Muscle of arm (tissue), 12 donors: ENCODE measurements around the gene LHFPL2. TPM values are rescaled to one million over a fixed set of nuclear protein-coding genes. Genes with fewer than 3 reads are reported as not detected.

Experiments
- DNase-seq: peaks from one replicate; pipeline ENCODE4 v3.0.0-alpha.2; 2013
- polyA plus RNA-seq, 12 donors: library from polyadenylated mRNA; unstranded; fragments of 120-200 nt; gene quantifications; one replicate each; pipeline ENCODE4 v1.2.1, GENCODE V29; 2013; ENCODE audit not compliant: insufficient read length in 12 of 12

Gene LHFPL2
- polyA plus RNA-seq, 12 donors = 47.8 to 111 (median 57.5) TPM; not detected in 1

DNA sequence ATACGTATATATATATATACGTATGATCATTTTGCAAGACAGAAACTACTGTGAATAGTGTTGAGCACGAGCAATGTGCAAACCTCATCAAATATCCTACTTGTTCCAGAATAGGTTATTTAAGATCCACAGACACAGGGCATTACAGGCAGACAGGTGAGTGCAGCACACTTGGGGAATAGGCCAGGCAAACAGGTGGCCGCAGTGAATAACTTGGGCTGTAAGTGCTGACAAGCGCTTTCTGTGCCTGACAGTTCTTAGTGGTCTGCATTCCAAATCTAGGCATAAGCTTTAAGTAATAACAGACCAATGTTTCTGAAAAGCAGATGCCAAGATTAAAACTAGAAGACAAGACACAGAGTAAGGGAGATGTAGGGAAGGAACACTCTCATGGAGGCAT, 77.9 kb downstream of the LHFPL2 start:
- DNase-seq = no peak

DNA sequence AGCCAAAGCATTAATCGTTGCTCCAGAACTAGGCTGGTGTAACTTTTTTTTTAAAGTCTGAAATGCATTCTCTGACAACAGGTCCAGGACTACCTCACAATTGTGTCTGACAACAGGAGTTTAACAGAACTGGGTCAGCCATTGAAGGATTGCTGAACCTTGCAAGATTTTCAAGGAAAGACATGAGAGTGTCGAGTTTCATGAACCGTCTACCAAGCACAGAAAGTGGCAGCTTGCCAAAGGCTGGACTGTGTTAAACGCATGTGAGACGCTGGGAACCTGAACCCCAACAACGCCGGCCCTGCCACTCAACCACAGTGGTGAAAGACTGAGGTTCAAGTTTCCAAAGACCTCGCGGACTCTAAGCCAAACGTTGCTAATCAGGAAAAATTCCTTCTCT, 79.1 kb downstream of the LHFPL2 start:
- DNase-seq = no peak

DNA sequence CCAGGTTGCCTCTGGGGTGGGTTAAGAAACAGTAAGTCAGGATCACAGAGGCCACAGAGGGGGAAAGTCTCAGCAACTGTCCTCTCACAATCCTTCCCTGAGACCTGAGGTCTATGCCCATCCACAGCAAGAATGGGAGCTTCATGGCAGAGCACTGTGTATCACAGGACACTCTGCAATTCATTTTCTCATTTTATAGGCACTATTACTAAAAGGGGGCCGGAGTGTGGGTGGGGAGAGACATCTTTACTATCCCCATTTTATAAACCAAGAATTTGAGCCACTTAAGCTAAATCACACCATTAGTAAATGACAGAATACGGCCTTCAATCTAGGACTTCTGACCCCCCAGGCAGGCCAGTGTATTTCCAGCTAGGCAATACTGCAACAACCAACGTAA, 79.9 kb downstream of the LHFPL2 start:
- DNase-seq = no peak

DNA sequence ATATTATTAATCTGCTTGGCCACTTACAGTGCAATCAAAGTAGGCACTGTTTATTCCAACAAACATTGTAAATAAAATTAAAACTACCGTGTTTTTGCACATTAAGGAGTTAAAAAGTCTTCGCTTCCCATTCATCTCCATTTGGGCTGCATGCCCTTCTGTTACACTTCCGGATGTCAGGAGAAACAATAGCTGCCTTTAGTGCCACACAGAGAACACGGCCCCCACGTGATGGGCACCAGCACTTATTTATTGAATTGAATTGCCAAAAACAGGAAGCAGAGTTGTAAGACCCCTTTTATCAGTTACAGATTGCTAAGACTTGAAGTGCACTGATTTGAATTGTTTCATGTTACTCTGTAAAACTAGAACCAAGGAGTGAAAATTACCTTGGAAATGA, 80.4 kb downstream of the LHFPL2 start:
- no peak for DNase-seq

DNA sequence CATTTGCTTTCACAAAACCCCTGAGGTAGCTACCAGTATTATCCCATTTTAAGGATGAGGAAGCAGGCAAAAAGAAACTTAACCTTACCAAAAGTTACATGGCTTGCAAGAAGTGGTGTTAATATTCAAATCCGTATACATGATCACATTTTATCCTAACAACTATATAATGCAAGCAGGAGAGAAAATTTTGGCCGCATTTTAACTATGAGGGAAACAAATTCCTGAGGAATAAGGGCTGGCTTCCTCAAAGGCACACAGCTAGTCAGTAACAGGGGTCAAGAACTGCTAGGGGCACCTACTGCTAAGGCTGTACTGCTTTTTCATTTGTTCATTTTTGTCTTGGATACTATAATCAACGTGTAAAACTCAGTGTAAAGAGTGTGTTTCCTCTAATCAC, 81.0 kb downstream of the LHFPL2 start:
- DNase-seq = no peak

DNA sequence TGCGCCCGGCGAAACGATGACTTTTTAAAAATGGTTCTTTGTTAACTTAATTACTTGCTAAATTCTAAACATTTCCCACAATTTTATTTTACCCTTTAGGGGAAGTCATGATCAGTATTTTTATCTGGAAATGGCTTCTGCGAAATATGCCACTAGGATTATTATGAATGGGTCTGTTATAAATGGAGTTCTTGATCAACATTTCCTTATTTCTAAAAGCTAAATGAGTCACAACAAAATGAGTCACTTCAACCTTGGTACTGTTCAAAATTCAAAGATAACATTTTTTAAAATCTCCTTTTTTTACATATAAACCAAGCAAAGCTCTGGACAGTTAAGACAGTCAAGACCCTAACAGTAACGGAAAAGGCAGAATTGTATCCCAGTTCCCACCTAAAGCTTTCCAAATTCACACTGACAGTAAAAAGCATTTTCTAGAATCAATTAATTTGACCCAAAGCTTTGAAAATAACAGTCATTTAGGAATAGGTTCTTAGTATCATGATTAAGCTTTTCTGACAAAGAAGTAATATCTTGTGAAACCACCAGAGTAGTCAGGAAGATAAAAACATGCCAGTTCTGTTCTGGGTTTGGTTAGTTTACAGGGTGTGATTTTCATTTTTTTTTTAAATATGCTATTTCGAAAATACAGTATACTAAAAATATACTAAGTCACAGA, 81.7 kb downstream of the LHFPL2 start:
- DNase-seq = no peak

DNA sequence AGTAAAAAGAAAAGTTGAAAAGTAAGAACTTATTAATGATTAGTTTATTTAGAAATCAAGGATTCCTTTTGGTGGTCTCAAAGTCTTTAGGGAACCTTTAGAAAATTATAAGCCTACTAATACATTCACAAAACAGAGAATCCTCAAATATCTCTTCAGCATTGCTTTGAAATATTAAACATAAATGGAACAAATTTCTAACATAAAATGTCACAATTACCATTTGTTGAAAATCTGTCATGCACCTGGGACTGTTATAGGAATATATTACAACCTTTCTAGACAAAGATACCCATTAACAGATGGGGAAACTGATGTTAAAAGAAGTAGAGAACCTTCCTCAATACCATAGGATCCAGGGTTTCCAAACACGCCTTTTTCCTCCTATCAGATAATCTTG, 83.2 kb downstream of the LHFPL2 start:
- no peak for DNase-seq

DNA sequence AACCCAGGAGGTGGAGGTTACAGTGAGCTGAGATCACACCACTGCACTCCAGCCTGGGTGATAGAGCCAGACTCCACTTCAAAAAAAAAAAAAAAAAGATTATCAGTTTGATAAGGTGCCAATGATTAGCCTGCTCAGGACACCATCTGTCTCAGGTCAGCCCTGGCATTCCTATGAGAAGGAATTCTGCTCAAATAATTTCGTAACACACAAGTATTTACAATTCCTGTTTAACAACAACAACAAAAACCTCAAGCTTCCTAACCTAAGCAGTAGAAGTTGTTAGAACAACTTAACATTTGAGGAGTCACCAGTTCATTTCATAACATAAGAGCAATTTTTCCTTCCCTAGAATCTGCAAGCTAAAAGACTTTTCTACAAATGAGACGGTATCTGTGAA, 85.0 kb downstream of the LHFPL2 start:
- DNase-seq = no peak

DNA sequence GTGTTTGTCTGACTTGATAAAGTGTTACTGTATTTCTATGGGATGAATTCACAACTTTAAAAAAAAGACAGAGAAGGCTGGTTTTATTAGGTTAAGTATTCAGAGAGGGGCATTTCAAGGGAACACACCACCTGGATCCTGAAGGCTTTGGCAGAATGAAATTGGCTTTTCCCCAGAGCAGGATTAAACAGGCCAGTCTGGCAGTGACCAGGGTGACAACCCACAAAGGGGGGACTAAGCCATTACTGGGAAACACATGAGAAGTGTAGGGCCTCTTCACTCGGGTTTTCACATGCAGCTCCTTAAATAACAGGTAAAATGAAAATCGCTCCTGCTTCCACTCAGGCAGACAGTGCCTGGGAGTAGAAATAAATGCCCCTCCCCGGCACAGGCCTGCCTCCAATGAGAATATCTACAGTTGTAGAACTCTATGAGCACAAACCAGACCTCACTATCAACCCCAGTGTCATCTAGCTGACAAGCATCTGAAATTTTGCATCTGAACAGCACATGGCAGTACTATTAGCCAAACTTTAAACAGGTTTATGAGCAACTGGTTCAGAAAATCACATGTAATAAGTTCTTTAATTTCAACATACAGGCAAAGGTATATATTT, 85.8 kb downstream of the LHFPL2 start:
- no peak for DNase-seq

DNA sequence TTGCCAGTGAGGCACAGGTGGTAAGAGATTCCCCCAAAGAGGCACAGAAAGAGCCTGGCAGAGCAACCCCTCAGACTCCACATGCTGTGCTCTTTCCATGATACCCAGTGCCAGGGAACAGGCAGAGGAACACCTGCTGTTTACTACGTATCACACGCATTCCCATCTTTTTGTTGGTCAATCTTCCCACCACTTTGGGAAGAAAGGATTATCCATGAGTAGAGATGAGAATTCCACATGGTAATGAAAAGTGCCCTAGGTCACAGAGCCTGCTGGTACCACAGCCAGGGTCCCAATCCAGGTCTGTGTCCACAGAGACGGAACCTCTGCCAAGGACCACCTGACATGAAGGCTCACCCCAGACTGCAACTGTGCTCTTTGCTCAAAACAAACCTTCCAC, 86.6 kb downstream of the LHFPL2 start:
- DNase-seq = no peak

DNA sequence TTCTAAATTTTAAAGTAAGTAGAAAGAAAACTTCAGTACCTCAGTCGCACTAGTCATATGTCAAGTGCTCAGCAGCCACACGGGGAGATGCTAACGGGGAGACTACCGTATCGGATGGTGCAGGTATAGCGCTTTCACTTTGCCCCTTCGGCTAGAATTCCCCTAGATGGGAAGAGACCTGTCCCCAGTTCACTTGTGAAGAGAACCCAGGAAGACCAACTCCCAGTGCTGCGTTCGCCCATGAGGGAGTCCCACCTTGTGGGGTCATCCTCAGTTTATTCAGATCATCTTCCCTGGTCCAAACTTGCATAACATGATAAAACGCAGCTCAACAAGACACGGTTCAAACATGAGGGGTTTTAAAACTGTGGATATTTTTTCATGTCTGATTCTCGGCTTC, 87.3 kb downstream of the LHFPL2 start:
- DNase-seq = no peak

DNA sequence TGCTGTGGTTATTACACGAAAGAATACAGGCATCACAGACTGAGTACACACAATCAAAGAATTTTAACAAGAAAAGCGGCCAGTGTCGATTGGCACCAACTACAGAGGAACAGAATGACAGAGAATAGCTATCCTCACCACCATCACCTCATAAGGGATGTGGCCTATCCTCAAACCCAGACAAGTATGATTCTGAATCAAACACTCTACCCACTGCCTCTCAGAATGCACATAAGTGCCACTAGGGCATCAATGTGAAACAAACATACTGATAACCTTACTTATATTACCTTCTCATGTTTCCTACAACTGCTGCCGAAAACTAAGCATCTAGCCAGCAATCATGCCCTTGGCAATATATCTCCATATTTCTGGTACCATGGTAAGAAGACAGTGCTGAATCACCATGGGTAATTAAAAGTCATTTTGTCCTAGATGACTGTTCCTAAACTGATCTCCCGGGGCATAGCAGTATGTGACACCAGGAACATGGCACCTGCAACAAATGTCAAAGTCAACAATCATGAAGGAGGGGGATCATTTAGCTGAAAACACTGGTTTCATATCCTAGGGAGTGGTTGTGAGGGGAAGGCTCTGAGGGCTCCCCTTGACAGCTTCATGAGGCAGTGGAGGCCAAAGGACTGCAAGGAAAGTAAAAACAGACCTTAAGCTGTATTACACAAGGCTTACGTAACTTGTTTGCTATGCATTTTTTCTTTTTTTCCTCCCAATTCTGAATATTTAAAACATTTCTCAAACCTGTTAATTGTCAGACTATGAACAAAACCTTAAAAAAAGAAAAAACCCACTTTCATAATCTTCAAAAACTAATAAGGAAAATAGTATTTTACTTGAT, 88.3 kb downstream of the LHFPL2 start:
- DNase-seq = no peak

DNA sequence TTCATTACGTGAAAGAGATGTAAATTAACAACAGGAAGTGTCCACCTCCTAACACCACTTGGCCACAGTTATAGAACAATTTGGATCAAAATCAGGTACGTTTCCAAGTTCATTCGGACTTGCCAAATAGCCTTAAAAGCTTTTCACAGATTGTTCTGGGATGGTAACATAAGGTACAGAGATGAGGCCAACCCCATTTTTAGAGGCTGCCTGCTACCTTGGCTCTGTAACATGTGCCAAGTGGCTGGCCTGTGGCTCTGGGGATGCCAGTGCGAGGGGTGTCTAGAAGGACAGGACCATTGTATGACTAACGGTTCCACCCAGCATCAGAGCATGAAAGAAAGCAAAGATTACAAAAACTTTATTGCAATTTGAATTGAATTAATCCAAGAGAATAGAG, 91.0 kb downstream of the LHFPL2 start:
- DNase-seq = no peak

DNA sequence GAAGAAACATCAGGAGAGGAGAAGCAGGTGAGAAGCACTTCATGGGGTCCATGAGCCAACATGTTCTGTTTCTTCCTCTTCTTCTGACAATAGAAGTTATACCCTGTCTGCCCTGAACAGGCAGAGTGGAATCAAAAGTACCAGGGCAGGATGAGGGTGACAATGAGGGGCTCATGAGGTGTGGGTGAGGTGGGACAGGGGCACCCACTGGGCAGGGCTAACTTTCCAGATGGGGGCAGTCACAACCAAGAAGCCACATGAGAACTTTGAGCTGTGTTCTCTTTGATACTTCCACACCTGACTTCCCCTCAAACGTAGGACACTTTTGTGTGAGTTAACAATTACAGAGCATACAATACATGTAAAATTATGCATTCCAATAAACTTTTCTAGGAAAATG, 92.7 kb downstream of the LHFPL2 start:
- DNase-seq = no peak

DNA sequence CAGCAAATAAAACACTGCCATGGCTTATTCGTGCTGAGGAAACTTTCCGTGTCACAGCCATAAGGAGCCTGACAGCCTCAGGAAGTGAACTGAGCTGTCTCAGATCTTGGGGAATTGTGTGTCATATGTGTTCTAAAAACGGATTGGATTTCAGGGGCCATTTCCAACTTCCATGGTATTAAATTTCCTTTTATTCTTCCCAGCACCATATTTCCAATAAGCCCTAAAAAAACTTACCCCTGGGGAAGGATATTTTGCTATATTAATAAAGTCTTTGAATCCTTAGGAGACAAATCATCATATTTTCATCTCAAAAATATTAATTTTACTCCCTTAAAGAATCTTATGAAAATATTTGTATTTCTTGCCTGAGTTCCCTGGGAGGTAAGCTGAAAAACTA, 93.9 kb downstream of the LHFPL2 start:
- DNase-seq = no peak

DNA sequence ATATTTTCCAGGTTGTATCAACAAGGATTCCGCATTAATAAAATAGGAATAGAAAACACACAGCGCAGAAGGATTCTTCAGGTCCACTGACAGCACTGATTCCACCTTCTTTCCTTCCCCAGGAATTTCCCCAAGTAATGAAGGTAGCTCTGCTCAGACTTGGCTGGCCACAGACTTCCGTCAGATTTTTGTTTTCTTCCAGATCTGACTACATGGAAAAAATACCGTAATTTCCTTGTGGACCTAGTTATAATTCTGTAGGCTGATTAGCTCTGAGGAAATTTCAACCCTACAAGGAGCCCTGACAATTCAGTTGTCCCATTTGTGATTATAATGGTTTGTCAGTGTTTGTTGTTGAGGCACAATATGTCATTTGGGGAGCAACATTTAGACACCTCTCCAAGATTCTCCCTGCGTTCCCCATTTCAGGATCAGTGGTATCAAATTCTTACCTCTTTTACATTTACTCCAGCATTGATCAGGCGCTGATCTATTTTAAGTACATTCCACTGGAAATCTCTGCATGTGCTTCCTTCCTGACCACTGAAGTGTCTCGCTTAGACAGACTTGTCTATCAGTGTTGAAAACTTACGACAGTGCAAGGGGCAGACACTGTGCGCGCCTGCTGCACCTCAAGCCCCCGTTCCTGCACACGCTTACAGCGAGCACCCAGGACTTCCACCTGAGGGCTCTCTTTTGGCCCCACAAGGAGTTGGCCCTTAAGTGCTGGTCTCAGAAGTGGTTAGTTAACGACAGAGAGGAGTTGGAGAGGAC, 94.8 kb downstream of the LHFPL2 start:
- DNase-seq = peak; percentile 52

DNA sequence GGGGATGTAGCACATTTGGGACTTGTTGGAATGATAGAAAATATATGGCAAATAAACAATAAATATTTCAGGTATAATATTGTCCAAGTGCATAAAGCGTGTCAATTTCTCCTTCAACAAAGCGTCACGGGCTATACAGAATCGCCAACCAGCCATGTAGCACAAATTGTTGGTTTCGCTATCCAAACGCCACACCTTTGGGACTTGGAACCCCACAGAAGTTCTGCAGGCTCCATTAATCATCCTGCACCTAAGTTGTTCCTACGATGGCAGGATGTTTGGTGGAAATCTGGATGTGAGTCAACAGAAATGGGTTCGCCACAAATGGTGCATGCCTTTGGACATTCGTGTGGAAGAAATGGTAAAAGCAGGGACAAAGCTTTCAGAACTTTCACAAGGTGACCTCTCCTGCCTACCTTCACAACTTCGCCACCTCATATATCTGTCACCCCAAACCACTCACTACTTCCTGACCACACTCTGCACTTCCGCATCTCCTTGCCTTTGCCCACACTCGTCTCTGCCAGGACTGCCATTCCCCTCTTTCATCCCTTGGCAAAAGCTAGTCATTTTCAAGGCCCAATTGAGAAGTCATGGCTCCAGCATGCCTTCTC, 95.7 kb downstream of the LHFPL2 start:
- DNase-seq = no peak

DNA sequence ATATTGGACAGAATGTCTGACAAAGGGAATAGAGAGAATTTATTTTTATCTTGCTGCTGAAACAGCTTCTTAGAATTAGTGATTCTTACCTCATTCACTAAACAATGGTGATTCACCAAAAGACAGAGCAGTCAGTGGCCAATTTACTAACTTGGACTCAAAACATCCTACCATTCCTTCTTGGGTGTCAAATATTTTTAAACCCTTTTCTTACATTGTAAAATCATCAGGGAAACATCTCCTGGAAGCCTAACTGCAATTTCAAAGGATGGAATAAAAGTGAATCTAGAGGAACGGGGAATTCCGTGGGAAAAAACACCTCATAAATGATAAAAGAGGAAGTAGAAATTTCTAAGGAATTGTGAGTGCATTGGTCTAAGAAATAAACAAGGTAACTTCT, 97.7 kb downstream of the LHFPL2 start:
- DNase-seq = no peak

DNA sequence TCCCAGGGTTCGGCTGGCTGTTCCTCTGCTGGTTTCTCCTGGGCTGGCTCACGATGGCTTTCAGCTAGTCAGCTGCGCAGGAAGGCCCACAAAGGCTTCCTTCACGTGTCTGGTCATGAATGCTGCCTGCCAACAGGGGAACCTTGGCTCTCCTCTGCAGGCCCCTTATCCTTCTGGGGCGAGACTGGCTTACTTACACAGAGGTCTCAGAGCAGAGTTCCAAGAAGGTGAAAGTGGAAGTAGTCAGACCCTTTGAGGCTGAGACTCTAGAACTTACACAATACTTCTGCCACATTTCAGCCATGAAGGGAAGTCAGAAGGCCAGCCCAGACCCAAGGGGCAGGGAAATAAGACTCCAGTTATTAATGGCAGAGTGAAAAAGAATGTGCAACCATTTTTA, 99.5 kb downstream of the LHFPL2 start:
- DNase-seq = no peak

DNA sequence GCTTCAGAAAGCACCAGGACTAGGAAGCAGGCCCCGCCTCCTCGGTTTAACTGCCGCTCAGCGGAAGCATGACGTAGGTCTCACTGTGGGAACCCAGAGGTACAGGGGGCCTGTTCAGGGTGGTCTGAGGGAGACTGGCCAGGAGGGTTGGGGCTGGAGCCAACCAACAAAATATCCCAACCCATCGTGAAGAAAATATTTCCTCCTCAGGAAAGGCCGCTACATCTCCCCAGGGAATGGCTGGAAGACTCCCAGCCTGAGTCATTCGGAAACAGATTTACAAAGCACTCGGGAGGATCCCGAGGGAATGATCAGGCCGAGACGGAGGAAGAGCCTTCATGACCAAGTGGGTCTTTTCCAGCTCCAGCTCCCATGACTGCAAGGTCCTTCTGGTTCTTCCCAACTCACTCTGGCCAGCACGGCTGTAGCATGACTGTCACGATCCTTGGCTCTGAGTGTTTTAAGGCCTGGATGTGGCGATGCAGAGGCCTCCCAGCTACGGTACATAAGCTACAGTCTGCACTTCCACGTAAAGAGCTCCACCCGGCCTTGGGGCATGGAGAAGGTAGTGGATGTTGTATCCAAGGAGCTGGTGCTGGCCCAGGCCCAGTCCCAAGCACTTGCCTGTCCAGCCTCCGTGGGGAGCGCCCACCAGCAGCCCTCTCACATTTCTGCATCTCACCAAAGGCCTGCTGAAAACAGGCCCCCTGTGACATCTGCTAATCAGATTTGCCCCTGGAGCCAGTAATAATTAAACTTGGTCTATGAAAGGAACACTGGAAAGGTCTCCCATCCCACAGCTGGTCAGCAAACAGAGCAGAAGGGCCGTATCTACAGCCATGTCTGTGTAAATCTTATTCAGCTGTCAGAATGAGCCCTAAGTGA, 100.6 kb downstream of the LHFPL2 start:
- DNase-seq = peak; percentile 96

DNA sequence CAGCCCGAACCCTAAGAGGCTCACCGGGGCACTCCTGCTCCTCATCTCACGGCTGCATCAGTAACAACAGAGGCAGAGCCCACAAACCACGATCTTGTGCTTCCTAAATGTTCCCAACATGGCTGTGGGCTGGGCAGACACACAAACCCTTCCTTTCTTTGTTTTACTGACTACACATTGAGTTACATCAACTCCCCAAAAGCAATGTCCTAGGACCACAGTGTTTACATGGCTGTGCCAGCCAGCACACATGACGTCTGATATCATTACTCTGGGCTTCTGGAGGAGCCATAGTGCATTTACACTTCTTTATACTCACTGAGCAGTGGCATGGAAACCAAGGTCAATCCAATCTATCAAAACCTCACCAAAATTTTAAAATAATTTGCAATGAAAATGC, 101.4 kb downstream of the LHFPL2 start:
- no peak for DNase-seq
